Ovary (tissue), 9 donors: ENCODE data around the gene KLRB1. TPM values are rescaled to one million over a fixed set of nuclear protein-coding genes. Genes with fewer than 3 reads are reported as not detected.

Experiments
- DNase-seq, 5 donors: peaks; one replicate each; pipeline ENCODE4 v3.0.0-alpha.2; 2019 to 2020
- H3K27ac ChIP-seq, 2 donors: fragments of 200-600 bp; one replicate each; pipeline versions ENCODE4 v1.5.1 to v1.8.0; 2019 to 2022
- H3K27me3 ChIP-seq: fragments of 200-600 bp; one replicate; pipeline ENCODE4 v1.8.0; 2022
- H3K36me3 ChIP-seq: fragments of 200-600 bp; sonication (generic); one replicate; pipeline ENCODE4 v1.5.1; 2019
- H3K4me1 ChIP-seq: one replicate; pipeline ENCODE4 v1.8.1; 2013; ENCODE audit warnings: mild to moderate bottlenecking, moderate library complexity; ENCODE audit not compliant: insufficient read depth
- H3K4me3 ChIP-seq: fragments of 200-600 bp; sonication (generic); one replicate; pipeline ENCODE4 v1.5.1; 2017
- H3K9me3 ChIP-seq, 2 donors: fragments of 200-600 bp in 1 of 2; sonication (generic) in 1 of 2; one replicate each; pipeline versions ENCODE4 v1.5.1 to v1.8.1; 2013 to 2019; ENCODE audit warnings: mild to moderate bottlenecking in 1 of 2, moderate library complexity in 1 of 2
- CTCF ChIP-seq, 3 donors: fragments of 450-650 bp in 2 of 3; fragments of 200-600 bp in 1 of 3; IDR thresholded peaks; one replicate each; pipeline versions ENCODE4 v1.5.1 to v1.8.0; 2016 to 2022; ENCODE audit warnings: antibody characterized with exemption in 3 of 3, mild to moderate bottlenecking in 1 of 3
- EP300 ChIP-seq: sonication (generic); formaldehyde crosslinking; IDR thresholded peaks from one replicate; pipeline ENCODE4 v1.6.1; 2017; ENCODE audit warnings: antibody characterized with exemption
- POLR2A ChIP-seq: fragments of 450-650 bp; IDR thresholded peaks from one replicate; pipeline ENCODE4 v1.6.1; 2017; ENCODE audit warnings: antibody characterized with exemption, mild to moderate bottlenecking, moderate library complexity
- WGBS, 3 donors: extraction: QIAGEN DNeasy Blood & Tissue Kit in 1 of 3; methylation state at CpG; one replicate each; pipeline versions ENCODE4 v1.1.5 to v1.1.7; 2013 to 2017; 5-methylcytosine and 5-hydroxymethylcytosine counted together
- intact Hi-C, 4 donors: fragments of 100-400 bp; cut with DNase I; formaldehyde crosslinking; loops; one replicate each; pipeline versions ENCODE4 v1.11.0 to v1.15.1; 2022 to 2023
- polyA plus RNA-seq, 2 donors: library from polyadenylated mRNA; stranded (reverse); fragments of 200-250 nt in 1 of 2; fragments of 350-450 nt in 1 of 2; fragmentation: Illumina TruSeq in 1 of 2; extraction: RNeasy Lipid Tissue Mini Kit (QIAGEN cat#74804) in 1 of 2; gene quantifications; one replicate each; pipeline ENCODE4 v1.2.3, GENCODE V29; 2013 to 2014
- total RNA-seq, 7 donors: library from RNA; depleted of rRNA in 2 of 7; stranded (reverse); fragments of >200 nt in 2 of 7; fragmentation: NEBNext Ultra II Directional in 3 of 7; extraction: Animal tissue kit (Norgen Biotek cat#: 25700) in 3 of 7; gene quantifications; one replicate each; pipeline versions ENCODE4 v1.1.0 to v1.2.4, GENCODE V29; 2016 to 2023
- donor health status: DM: no; HTN: no; CAD: no; lungs with moderate emphysema.
- donor health status: DM: no; HTN: no; CAD: no.
- donor health status: Bipolar disorder and iron deficiency.
- donor health status: DM: yes; HTN: yes; CAD: no.
- donor health status: DM: no; HTN: no; CAD: no.
- donor health status: DM: yes; HTN: yes; CAD: no.

The KLRB1 gene
- total and polyA plus RNA-seq, 9 donors, result 0.15 to 2.8 (median 0.38) TPM; not detected in 2

- DNase-seq, result no peak
- Histone ChIP-seq H3K36me3 (no peaks in the 10 kb centered on the region), H3K9me3 (no peaks in the 10 kb centered on the region), H3K4me1 (no peaks in the 10 kb centered on the region), H3K4me3 (no peak overlapping the region), H3K27ac (no peak overlapping the region), H3K27me3 (no peaks in the 10 kb centered on the region)
- no peak for TF ChIP-seq POLR2A
- no peak for TF ChIP-seq CTCF (IDR thresholded peaks at IDR 0.05)
- TF ChIP-seq EP300, result no peak
- intact Hi-C loops, result no loop called here
Measured at GRCh38 chr12:9643266-9643660, 35.5 kb upstream of the KLRB1 start.

- no peak for DNase-seq
- no peak overlapping the region for H3K4me3 ChIP-seq
- H3K36me3 ChIP-seq, result no peaks in the 10 kb centered on the region
- intact Hi-C loops, result no loop called here
- TF ChIP-seq EP300 (no peak), CTCF (IDR thresholded peaks at IDR 0.05) (no peak), POLR2A (no peak)
- WGBS, 3 donors, result 86 to 90% (median 89%) methylated on average over 15 of the region's 15 CpGs
- no peaks in the 10 kb centered on the region for H3K27me3 ChIP-seq
- H3K4me1 ChIP-seq, result no peaks in the 10 kb centered on the region
- no peak overlapping the region for H3K27ac ChIP-seq
- H3K9me3 ChIP-seq, result no peaks in the 10 kb centered on the region
Measured at GRCh38 chr12:9642606-9643265, 35.0 kb upstream of the KLRB1 start.

- TF ChIP-seq EP300 (no peak), CTCF (IDR thresholded peaks at IDR 0.05) (no peak), POLR2A (no peak)
- Histone ChIP-seq H3K4me1 (no peaks in the 10 kb centered on the region), H3K36me3 (no peaks in the 10 kb centered on the region), H3K9me3 (no peaks in the 10 kb centered on the region), H3K27me3 (no peaks in the 10 kb centered on the region), H3K27ac (no peak overlapping the region), H3K4me3 (no peak overlapping the region)
- DNase-seq, result no peak
- intact Hi-C loops, result no loop called here
- 78 to 90% (median 90%) methylated on average over 2 of the region's 2 CpGs for WGBS, 3 donors
Measured at GRCh38 chr12:9640024-9640423, 32.3 kb upstream of the KLRB1 start.

DNA sequence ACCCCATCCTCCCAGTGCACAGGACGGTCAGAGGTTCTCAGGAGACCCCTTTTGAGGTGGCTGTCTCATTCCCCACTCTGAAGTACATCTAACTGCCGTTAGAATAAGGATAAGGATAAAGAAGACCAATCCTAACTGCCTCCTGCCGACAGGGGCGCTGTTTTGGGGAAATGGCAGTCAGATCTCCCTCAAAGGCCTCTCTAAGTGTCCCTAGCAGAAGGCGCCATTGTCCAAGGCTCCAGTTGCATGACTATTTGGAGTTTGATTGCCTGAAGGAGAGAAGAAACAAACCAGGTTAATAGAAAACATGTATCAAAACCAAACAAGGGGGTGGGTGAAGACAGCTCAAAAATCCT lies 29.1 kb upstream of the KLRB1 start:
- Histone ChIP-seq H3K27me3 (no peaks in the 10 kb centered on the region), H3K36me3 (no peaks in the 10 kb centered on the region), H3K27ac (no peak overlapping the region), H3K9me3 (peaks cover 0 to 4% of the 10 kb centered on the region in 2 donors), H3K4me3 (no peak overlapping the region), H3K4me1 (no peaks in the 10 kb centered on the region)
- no peak for DNase-seq
- intact Hi-C loops, result no loop called here
- WGBS, 3 donors, result 83 to 88% (median 85%) methylated on average over 5 of the region's 5 CpGs
- no peak for TF ChIP-seq POLR2A
- TF ChIP-seq EP300, result no peak
- TF ChIP-seq CTCF (IDR thresholded peaks at IDR 0.05), result no peak
